Measurements from ENCODE around the gene DMKN.

Gene DMKN

GRCh38 chr19:35458731-35459391 is 54.6 kb downstream of the DMKN start:
- no peak for DNase-seq

DNA sequence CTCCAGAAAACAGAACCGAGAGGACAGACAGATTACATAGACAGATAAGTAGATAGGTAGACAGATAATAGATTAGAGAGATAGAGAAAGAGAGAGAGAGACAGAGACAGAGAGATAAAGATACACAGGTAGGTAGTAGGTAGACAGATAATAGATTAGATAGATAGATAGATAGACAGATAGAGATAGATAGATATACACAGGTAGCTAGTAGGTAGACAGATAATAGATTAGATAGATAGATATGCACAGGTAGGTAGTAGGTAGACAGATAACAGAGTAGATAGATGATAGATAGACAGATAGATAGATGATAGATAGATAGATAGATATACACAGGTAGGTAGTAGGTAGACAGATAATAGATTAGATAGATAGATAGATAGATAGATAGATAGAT is 55.3 kb downstream of the DMKN start:
- no peak for DNase-seq

DNA sequence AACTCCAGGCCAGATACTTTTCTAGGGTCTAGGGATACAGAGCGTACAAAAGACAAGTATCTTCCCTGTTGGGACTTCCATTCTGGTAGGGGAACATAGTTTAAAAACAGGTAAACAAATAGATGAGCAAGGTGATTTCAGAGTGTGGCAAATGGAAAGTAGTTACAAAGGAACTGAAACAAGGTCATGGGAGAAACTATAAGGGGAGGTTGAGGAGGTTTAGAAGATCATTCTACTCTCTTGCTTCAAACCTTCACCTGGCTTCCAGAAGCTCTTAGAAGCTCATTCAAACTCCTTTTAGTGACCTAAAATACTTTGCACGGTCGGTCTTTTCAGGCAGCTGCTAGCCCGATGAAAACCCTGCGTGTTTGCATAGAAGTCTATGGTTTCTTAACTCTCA is 56.3 kb downstream of the DMKN start:
- no peak for DNase-seq

DNA sequence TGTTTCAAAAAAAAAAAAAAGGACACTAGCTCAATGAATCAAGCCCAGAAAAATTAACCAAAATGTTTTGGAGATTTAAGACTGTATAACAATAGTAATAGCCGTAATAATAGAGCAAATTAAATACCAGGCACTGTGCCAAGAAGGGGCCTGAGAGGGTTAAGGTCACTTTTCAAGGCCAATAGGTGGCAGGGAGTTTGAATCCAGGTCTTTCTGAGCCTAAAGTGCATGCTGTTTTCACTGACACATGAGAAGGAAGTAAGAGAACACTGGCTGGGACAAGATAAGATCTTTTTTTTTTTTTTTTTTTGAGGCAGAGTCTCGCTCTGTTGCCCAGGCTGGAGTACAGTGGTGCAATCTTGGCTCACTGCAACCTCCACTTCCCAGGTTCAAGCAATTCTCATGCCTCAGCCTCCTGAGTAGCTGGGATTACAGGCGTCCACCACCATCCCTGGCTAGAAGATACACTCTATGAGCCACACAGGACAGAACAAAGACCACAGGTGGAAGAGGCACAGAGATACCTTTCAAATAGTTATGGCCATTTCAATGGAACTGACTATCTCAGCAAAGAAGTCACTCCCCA is 57.7 kb downstream of the DMKN start:
- no peak for DNase-seq

GRCh38 chr19:35454663-35455062 is 58.8 kb downstream of the DMKN start:
- DNase-seq, result no peak

DNA sequence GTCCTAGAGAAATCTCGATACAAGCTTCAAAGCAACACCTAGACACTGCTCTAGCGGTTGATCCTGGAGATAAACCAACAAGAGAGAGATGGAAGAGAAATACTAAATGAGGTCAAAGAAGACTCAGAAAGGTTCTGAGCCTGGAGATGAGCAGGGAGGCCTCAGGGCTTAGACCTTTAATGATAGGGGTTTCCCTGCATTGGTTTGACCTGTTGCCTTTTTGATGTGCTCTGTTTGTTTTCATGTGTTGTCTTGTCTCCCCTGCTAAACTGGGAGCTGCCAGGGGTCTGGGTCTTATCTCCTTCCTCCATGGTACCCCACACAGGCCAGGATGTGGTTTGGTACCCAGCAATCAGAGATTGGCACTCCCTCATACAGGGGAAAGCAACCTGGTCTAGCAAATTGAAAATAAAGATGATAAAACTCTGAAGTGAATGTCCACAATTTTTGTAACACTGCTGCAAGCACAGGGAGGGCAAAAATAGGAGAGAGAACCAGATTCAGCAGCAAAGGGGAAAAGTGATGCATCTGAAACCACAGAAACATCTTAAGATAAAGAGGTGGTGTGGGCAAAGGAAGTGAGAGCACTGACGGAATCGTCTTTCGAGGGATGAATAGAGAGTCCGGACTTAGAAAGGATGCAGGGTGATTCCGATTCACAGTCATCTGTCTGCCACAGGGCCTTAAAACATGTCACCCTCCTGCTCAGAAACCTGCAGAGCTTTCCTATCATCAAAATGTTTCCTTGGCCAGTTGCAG is 61.9 kb downstream of the DMKN start:
- DNase-seq, result peak; percentile 14

DNA sequence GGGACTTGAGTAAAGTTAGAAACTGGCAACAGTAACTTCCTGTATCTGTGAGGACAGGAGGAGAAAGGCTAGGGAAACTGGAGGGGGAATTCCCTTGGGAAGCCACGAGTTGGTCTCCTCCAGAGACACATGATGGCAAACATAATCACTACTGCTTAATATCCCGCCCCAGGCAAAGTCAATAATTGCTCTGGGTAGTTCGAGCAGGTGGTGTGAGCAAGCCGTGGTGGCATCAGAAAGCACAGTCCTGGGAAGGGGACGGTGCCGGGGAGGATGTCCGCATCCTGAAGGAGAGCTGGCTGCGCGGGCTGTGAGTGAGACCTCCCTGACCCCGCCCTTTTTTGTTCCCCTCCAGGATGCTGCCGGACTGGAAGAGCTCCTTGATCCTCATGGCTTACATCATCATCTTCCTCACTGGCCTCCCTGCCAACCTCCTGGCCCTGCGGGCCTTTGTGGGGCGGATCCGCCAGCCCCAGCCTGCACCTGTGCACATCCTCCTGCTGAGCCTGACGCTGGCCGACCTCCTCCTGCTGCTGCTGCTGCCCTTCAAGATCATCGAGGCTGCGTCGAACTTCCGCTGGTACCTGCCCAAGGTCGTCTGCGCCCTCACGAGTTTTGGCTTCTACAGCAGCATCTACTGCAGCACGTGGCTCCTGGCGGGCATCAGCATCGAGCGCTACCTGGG is 63.9 kb downstream of the DMKN start:
- no peak for DNase-seq

DNA sequence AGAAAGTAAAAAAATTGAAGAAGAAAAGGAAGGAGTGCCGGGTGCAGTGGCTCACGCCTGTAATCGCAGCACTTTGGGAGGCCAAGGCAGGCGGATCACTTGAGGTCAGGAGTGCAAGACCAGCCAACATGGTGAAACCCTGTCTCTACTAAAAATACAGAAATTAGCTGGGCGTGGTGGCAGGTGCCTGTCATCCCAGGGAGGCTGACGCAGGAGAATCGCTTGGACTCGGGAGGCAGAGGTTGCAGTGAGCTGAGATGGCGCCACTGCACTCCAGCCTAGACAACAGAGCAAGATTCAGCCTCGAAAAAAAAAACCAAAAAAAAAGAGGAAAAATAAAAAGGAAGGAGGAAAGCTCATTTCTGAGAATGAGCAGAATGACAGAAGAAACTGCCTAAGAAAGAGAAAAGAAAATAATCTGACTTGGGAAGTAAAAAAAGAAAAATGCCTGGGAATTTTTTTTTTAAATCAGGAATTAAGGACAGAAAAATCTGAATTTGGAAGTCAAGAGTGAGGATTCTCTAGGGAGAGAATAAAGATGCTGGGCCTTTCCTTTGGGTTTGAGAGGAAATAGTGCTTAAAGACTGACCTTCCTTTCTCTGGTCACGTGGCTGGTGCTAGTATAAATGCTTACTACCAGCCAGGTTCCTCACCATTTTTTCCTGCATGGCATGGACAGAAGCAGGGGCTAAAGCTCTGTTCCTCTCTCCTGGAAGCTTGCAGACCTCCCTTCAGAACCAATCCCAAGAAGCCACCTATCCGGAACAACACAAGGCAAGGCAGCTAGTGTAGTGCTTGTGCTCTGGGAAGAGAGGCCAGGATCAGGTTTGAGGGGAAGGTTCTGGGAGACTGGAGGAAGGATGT is 65.6 kb downstream of the DMKN start, which contains the start of gene FFAR2:
Gene FFAR2, plus strand, starts transcription at position 652 of the 864 bp plus-strand sequence. CDS start 1,458 bp downstream, outside the sequence.
- DNase-seq, result no peak

All from activated naive CD4-positive, alpha-beta T cell treated with Interleukin-2 at 50 U/mL for 16 hours (primary cell).